Globus pallidus (tissue), 1 donor: Measurements from ENCODE around the gene B3GALT2.
"Not testable (repeated sequence)": the region's sequence is repeated elsewhere in the genome, so short reads cannot be mapped to it uniquely, and the experiment has no call there.

Experiments used
- DNase-seq: peaks from one replicate; pipeline ENCODE4 v3.0.0-alpha.2; 2015; ENCODE audit warnings: low spot score

B3GALT2 gene, protein sequence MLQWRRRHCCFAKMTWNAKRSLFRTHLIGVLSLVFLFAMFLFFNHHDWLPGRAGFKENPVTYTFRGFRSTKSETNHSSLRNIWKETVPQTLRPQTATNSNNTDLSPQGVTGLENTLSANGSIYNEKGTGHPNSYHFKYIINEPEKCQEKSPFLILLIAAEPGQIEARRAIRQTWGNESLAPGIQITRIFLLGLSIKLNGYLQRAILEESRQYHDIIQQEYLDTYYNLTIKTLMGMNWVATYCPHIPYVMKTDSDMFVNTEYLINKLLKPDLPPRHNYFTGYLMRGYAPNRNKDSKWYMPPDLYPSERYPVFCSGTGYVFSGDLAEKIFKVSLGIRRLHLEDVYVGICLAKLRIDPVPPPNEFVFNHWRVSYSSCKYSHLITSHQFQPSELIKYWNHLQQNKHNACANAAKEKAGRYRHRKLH

DNA sequence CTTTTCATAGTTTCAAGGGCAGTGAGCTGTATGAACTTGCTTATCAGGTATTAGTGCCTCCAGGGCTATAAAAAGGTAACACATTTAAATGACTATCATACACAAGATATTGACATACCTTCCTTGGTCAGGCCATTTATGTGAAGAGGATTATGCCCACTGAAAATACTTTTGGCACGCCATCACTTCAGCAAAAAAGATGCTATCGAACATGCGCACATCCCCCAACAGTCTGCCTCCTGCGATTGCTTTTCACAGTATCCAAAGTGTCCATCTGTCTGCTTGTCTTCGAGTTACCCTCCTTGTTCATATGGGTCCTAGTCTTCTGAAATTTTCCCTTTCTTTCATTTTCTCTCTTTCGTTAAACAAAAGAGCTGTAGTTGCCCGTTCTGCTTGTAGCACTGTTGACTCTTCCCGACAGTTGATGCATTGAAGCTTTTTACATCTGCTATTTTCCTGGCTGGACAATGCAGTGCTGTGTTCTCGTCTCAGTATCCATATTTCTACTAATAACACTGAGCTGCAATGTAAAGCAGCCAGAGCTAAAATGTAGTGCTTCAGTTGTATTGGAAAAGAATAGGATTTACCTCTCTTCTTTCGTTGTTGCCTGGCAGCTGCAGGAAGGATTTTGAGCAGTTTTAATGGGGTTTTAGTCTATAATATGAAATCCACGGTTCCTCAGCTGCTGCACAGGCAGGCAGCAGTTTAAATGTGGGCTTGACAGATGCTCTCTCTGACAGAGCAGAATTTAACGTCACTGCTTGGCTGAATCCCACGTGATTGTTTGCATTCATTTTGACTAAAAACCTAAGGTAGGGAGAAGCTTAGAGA, at the start of gene B3GALT2:
Gene B3GALT2, minus strand, starts transcription at position 713 of the 831 bp plus-strand sequence. CDS start 5,051 bp downstream, outside the sequence.
- peak; percentile 85 for DNase-seq

DNA sequence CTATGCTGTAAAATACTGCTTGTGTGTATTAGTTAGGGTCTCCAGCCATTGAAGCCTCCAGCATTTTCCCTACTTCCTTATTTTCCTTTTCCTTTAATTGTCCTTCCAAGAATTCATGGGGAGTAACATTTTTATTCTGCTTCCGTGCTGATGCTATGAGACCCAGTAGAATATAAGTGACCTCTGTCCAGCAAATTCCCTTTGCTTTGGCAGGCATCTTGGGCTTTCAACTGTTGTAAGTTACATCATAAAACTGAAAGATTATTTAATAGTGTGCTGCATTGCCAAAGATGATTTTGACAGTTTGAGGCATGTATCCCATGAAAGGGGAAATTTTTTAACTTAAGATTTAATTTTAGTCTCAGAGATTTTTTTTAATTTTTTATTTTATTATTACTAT, 48.1 kb upstream of the B3GALT2 start:
- no peak for DNase-seq

DNA sequence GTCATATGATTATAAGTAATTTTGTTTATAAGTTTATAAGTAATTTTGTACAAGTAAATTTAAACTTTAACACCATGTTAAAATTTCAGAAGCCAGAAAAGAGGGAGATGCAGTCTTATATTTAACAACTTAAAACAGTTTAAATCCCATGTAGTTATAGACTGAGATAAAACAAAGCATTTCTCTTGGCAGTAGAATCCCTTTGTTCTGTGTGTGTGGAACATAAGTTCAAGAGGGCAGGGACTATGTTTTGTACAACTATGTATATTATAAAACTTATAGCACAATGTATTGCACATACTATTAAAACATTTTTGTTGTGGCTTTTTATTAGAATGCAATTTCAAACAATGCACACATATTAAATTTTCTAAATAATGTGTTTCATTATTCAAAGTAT, 44.7 kb upstream of the B3GALT2 start:
- DNase-seq = not testable (repeated sequence)

DNA sequence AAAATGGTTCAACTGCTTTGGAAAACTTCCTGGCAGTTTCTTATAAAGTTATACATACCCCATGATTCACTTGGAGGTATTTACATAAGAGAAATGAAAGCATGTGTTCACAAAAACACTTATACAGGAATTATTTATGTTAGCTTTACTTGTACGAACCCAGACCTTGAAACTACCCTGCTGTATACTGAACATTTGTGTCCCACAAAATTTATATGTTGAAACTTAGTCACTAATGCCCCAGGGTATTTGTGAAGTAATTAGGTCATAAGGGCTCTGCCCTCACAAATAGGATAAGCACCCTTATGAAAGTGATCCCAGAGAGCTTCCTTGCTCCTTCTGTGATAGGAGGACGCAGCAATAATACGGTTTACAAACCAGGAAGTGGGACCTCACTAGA, 42.7 kb upstream of the B3GALT2 start:
- no peak for DNase-seq

DNA sequence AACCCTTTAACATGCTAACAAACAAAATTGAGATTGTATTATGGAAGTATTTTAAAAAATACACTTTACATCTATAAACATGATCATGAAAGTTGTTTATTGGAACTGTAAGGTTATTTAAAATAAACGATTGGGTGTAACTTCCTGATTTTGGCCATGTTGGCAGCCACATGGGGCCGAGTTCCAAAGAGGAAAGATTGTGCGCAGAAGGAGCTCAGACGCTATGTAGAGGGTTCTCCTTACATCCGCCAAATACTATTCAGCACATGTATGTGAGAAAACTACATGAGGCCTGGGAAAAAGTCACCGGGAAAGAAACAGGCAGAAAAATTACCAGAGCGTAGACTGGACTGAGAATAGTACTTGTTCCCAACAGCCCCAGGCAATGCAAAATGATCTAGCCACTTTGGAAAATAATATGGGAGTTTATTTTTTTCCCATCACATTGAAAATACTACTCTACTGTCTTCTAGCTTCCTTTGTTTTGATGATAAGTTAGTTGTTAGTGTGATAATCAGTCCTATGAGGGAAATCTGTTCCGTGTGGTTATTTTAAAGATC, 35.7 kb upstream of the B3GALT2 start:
- DNase-seq = no peak

DNA sequence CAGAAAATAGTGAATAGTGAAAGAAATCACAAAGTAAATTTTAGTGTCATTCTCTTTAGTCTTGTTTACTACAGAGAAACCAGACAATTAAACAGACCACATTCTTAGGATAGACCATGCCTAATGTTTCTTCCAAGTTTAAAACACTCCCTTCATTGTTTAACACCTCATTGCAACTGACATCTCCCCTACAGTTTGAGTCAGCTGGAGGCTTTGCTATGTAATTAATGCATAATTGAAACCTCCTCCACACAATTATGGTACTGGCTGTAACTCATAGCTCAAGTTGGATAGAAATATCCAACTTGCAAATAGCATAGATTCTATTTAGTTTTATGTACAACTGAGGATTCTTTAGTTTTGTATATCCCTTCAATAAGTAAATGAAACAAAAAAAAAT, 35.2 kb upstream of the B3GALT2 start:
- DNase-seq = peak; percentile 22

DNA sequence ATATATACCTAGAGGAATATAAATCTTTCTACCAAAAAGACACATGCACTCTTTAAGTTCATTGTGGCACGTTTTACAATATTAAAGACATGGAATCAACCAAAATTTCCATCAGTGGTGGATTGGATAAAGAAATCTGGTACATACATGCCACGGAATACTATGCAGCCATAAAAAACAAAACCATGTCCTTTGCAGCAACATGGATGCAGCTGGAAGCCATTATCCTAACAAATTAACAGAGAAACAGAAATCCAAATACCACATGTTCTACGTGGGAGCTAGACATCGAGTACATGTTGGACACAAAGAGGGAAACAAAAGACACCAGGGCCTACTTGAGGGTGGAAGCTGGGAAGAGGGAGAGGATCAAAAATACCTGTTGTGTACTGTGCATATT, 33.0 kb upstream of the B3GALT2 start:
- DNase-seq = no peak

DNA sequence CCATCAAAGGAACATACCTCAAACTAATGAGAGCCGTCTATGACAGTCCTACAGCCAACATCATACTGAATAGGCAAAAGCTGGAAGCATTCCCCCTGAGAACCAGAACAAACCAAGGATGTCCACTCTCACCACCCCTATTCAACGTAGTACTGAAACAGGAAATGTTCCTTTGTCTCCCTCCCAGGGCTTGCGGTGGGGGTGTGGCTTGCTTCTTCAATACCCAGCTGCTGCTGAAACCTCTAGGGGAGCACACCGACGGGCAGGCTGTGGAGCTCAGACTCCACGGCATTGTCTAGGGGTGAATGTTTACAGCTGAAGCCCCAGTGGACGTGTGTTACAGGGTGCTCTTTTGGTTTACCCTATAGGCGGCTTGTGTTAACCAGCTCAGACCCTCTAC, 30.5 kb upstream of the B3GALT2 start:
- no peak for DNase-seq

DNA sequence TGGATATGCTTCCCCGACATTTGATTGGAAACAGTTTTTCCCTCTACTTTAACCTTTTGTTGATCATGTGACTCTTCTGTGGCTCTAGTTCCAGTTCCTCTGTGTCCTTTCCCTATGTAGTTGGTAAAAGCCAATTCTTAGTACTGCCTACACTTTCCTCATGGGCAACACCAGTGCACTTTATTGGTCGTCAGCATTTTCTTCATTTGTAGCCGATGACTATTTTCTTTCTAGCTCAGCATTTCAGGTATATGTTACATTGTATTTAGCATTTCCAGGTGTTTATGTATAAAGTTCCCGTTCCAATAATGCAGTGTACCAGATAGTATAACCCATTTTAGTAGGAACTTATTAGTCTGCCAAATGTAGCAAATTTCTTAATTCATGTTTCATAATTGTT, 27.6 kb upstream of the B3GALT2 start:
- DNase-seq = no peak

DNA sequence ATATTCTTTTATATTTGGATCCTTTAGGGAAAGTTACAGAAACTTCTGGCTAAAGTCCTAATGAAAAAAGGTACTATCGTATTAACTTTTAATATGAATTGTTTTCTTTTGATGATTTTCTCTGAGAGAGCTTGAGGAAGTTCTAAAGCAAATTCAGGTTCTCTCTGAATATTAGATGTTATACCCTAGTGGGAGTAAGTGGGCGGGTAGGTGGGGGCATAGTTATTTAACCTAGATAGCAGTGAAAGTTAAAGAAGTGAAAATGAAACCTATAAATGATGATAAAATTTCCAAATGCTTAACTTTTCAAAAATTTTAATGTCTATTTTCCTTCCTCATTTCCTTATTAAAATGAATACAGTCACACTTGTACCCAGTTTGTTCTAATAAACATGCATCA, 26.2 kb upstream of the B3GALT2 start:
- no peak for DNase-seq

DNA sequence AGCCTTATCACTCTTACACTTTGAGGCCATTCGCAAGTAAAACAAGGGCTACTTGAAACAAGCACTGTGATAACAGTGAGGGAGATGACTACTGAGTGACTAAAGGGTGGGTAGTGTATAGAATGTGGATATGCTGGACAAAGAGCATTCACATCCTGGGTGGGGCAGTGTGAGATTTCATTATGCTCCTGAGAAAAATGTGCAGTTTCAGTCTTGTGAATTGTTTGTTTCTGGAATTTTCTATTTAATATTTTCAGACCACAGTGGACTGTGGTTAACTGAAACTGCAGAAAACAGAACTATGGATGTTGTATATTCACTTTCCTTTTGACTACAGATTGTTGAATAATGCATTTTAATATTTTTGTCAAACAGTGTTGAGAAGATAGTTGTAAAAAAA, 25.1 kb upstream of the B3GALT2 start:
- DNase-seq = no peak

DNA sequence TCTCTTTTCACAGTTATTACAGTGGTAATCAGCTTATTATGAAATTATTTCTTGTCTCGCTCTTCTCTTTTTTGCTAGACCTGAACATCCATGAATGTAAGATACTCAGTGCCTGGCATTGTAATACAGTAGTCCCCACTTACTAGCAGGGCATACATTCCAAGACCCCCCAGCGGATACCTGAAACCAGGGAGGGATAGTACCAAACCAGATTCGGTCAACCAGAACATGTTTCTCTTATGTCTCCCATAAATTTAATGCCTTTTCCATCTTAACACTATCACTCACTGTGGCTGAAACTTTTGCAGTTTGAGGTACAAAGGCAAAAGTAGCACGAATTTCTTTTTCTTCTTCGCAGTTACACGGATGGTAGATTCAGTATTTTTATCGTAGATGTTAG, 24.6 kb upstream of the B3GALT2 start:
- no peak for DNase-seq

DNA sequence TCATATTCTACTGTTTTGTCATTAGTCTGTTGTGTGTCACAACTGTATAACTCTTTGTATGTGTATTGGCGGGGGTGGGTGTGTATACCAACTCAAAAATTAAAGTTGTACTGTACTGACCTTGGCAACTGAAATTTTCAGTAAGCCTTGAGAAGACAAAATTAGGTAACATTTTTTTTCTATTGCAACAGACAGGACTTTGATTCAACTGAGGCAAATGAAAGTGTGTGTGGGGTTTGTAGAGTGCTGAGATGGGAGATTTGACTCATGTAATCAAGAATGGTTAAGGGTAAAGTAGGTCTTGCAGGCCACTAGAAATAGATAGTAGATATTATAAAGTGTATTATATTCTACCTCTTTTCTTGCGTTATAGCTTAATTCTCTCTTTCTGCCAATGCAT, 14.6 kb upstream of the B3GALT2 start:
- DNase-seq = no peak

DNA sequence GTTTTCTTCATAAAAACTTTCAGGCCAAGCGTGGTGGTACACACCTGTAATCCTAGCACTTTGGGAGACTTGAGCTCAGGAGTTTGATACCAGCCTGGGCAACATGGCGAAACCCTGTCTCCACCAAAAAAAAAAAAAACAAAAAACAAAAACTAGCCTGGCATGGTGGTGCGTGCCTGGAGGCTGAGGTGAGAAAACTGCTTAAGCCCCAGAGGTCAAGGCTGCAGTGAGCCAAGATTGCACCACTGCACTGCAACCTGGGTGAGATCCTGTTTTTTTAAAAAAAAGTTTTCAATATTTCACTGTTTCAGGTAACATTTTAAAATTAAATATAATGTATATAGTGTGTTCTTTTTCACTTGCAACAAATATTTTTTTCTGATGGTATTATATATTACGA, 13.5 kb upstream of the B3GALT2 start:
- DNase-seq = no peak

DNA sequence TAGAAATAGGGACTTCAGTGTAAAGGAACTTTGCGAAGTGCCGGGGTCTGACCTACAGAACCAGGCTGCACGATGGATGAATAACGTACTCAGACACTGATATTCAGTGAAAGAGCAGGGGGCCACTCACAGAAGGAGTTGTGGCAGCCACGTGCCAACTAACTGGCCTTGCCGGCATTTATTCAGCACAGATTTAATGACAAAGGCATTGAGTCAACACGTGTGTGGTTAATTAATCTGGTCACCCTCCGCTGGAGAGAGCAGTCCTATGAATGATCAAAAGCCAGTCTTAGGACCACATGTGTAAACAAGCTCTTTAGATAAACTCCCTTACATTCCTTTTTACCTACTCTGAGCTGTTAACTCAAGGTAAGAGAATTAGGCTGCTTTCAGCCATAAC, 6.2 kb upstream of the B3GALT2 start:
- DNase-seq = no peak

DNA sequence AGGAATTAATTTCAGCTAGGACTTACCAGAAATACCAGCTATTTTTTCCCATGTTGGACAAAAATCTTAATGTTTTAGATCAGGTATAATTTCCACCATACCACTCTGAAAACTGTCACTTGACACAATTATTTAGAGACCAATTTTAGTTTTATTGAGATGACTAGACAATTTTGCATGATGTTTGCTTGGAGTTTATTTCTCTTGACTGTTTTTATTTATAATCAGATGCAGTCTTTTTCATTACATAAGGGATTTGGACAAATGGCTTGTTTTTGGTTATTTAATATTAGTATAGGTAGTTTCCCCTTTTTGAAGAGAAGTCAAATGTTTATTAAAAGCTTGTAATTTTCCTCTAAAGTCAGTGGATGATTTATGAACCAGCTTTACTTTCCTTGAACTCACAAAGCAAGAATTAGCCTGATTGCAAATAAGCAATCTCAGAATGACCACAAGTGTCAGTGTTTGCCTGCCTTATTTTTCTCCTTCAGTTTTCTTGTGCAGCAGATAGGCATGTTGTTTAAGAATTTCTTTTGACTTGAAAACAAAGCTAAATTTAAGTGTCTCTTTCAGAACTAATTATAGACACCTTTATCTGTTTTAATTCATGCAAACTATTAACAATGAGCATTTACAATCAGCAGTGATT, 3.8 kb upstream of the B3GALT2 start:
- no peak for DNase-seq

DNA sequence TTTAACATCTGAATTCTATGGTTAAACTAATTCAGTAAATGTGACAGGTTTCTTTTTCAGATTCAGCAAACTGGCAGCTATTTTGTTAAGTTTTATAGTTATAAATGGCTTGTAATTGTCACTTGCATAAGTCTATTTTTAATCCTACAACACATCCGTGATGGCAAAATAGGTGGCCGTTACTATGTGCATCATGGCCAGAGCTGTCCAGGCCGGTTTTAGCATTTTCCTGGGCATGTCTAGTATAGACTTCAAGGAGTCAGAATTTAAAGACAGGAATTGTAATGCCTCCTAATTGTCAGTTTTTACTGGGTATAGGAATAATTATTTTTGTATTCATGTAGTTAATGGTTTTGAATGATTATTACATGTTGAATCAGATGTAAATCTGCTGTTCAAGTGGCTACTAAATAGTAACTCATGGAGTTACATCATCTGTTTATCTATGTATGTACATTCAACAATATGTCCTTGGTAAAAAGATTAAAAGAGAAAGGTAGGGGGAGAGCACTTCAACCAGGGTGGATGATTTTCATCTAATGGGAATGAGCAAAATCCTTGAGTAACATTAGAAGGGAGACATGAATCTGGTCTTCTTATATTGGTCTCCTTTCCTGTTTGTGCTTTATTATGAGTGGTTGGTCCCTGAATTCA, 3.2 kb upstream of the B3GALT2 start:
- no peak for DNase-seq

DNA sequence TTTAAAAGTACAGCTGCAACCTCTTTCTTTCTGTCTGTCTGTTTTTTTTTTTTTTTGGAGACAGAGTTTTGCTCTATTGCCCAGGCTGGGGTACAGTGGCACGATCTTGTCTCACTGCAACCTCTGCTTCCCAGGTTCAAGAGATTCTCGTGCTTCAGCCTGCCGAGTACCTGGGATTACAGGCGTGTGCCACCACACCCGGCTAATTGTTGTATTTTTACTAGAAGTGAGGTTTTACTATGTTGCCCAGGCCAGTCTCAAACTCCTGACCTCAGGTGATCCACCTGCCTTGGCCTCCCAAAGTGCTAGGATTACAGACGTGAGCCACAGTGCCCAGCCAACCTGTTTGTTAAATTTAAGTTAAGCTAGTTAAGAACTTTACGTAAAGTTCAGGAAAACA, 2.5 kb upstream of the B3GALT2 start:
- DNase-seq = not testable (repeated sequence)

DNA sequence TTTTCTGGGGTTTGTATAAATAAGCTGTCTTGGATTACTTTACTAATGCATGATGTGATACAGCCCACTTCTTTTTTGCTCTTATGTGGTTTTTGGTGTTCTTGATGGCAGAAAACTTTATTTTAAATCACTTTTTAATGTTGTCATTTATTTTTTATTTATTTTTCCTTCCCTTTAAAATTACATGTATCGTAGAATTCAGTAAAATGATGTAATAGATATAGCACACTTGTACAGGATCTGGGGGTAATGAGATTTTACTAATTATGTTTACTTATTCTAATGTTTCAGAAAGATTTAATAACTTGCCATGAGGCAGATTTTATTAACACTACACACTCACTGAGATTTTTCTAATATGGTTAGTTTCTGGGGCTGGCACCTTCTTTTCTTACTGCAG, 701 bp upstream of the B3GALT2 start:
- no peak for DNase-seq

DNA sequence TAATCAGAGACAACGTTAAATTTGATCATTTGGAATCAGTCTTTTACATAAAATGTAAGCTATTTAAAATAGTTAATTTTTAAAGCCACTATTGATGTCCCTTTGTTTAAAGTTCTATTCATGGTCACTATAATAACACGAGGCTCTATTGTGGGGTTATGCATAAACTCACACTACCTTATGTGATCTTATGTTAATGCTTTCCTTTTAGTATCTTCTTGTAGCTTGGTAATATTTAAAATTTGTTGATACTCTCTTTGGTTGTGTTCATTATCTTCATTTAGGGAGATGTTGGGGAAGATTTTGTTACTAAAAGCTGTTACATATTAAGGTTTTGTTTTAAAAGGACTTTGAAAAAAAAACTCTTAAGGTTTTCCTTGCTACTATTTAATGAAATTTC, 1.2 kb downstream of the B3GALT2 start:
- no peak for DNase-seq

DNA sequence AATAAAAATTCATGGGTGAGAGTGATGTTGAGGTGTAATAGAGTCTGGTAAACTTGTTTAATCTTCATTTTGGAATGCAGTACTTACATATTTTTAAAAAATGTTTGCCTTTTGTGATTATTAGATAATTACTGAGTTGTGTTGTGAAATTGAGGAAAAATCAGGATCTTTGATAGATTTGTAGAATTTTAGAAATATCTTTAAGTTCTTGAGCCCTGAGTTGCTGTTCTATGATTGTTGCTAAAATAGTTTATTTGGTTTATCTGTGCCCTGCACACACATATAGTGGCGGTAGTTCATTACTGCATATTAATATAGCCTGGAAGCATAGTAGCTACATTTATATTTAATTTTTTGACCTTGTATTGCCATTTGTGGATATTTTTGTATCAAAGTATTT, 1.6 kb downstream of the B3GALT2 start:
- no peak for DNase-seq
